ENCODE data around the gene TRIM14.

TRIM14 gene

DNA sequence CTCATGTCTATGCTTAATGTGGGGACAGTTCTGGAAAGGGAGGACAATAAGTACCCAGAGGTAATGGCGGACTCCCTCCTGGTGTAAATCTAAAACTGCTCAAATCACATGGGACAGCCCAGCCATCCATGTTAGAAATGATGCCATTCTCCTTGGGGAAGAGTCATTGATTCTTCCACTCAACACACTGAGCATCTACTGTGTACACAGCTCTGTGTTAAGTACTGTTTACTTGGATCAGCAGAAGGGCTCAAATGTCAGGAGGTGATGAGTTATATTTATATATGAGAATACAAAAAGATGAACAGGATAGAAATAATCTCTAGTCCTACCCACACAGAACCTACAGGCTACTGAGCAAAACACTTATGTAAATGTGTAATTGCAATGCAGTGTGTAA, 94.3 kb downstream of the TRIM14 start:
- no CpG with 5 or more reads among the region's 1 CpG for WGBS

DNA sequence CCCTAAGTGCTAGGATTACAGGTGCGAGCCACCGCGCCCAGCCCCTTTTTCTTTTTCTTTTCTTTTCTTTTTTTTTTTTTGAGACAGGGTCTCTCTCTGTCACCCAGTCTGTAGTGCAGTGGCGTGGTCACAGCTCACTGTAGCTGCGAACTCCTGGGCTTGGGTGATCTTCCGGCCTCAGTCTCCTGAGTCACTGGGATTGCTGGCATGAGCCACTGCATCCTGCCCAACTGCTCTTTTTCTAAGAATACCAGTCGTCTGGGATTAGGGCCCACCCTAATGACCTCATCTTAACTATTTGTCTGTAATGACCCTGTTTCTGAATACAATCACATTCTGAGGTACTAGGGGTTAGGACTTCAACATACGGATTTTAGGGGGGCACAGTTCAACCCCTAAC, 96.6 kb downstream of the TRIM14 start:
- H3K79me1 ChIP-seq (replicated peaks; ENCODE audit: low read length, poor library complexity, severe bottlenecking) = peaks cover 2% of the 10 kb centered on the region
- H3K27me3 ChIP-seq (ENCODE audit: control insufficient read depth in 1 of 2, insufficient read depth in 1 of 2, low read length in 2 of 2) = no peaks in the 10 kb centered on the region
- no peaks in the 10 kb centered on the region for H3K4me1 ChIP-seq (ENCODE audit: control insufficient read depth, insufficient read depth, low read depth, low read length)
- no peak overlapping the region for H2BK15ac ChIP-seq (ENCODE audit: low read depth, poor library complexity, severe bottlenecking)
- H2BK120ac ChIP-seq (ENCODE audit: low read depth, low read length) = no peak overlapping the region
- no peak overlapping the region for H3K14ac ChIP-seq (ENCODE audit: low read length in 2 of 2)
- WGBS = 82% methylated on average over 8 of the region's 8 CpGs
- H3K23ac ChIP-seq (ENCODE audit: low read length in 2 of 2) = no peak overlapping the region
- H3K18ac ChIP-seq (ENCODE audit: low read depth in 1 of 2, low read length in 2 of 2) = no peak overlapping the region
- peaks cover 30 to 31% of the 10 kb centered on the region in 2 experiments for H3K36me3 ChIP-seq (ENCODE audit: control insufficient read depth in 1 of 2, insufficient read depth in 2 of 2, low read depth in 1 of 2, low read length in 2 of 2)
- H3K9me3 ChIP-seq (ENCODE audit: control insufficient read depth, low read length) = no peaks in the 10 kb centered on the region
- no peak overlapping the region for H2BK12ac ChIP-seq (ENCODE audit: low read length in 2 of 2)
- no peak overlapping the region for H2BK5ac ChIP-seq (ENCODE audit: low read depth, low read length, poor library complexity, severe bottlenecking)
- no peak overlapping the region for H4K8ac ChIP-seq (ENCODE audit: low read length)
- H3K9ac ChIP-seq (ENCODE audit: low read length) = no peak overlapping the region
- H3K27ac ChIP-seq (ENCODE audit: low read length, poor library complexity, severe bottlenecking) = no peak overlapping the region
- no peak overlapping the region for H2AK5ac ChIP-seq (ENCODE audit: low read length, severe bottlenecking)
- no peak overlapping the region for H3K4me3 ChIP-seq (ENCODE audit: insufficient read depth in 1 of 2, low read depth in 1 of 2, low read length in 2 of 2)
- H3K4me2 ChIP-seq (ENCODE audit: low read length, poor library complexity, severe bottlenecking) = no peak overlapping the region
- H4K91ac ChIP-seq (ENCODE audit: low read length) = no peak overlapping the region
- H2AFZ ChIP-seq (ENCODE audit: low read depth, low read length) = no peak overlapping the region
- no peak for DNase-seq
- H3K4ac ChIP-seq (ENCODE audit: low read depth in 1 of 2, low read length in 2 of 2) = no peak overlapping the region

More for the DNA sequence above, 94.3 kb downstream of the TRIM14 start:
- H2BK5ac ChIP-seq (ENCODE audit: low read depth, low read length, poor library complexity, severe bottlenecking) = no peak overlapping the region
- no peak overlapping the region for H3K4ac ChIP-seq (ENCODE audit: low read depth in 1 of 2, low read length in 2 of 2)
- no peak overlapping the region for H3K23ac ChIP-seq (ENCODE audit: low read length in 2 of 2)
- H3K14ac ChIP-seq (ENCODE audit: low read length in 2 of 2) = no peak overlapping the region
- no peak overlapping the region for H3K9ac ChIP-seq (ENCODE audit: low read length)
- no peaks in the 10 kb centered on the region for H3K4me1 ChIP-seq (ENCODE audit: control insufficient read depth, insufficient read depth, low read depth, low read length)
- H4K8ac ChIP-seq (ENCODE audit: low read length) = no peak overlapping the region
- H3K4me2 ChIP-seq (ENCODE audit: low read length, poor library complexity, severe bottlenecking) = no peak overlapping the region
- H3K9me3 ChIP-seq (ENCODE audit: control insufficient read depth, low read length) = no peaks in the 10 kb centered on the region
- H2BK120ac ChIP-seq (ENCODE audit: low read depth, low read length) = no peak overlapping the region
- no peak for DNase-seq
- no peak overlapping the region for H2BK12ac ChIP-seq (ENCODE audit: low read length in 2 of 2)
- H3K4me3 ChIP-seq (ENCODE audit: insufficient read depth in 1 of 2, low read depth in 1 of 2, low read length in 2 of 2) = no peak overlapping the region
- H3K18ac ChIP-seq (ENCODE audit: low read depth in 1 of 2, low read length in 2 of 2) = no peak overlapping the region
- H3K27me3 ChIP-seq (ENCODE audit: control insufficient read depth in 1 of 2, insufficient read depth in 1 of 2, low read length in 2 of 2) = no peaks in the 10 kb centered on the region
- H2BK15ac ChIP-seq (ENCODE audit: low read depth, poor library complexity, severe bottlenecking) = no peak overlapping the region
- no peak overlapping the region for H4K91ac ChIP-seq (ENCODE audit: low read length)
- H3K36me3 ChIP-seq (ENCODE audit: control insufficient read depth in 1 of 2, insufficient read depth in 2 of 2, low read depth in 1 of 2, low read length in 2 of 2) = peaks cover 9 to 16% of the 10 kb centered on the region in 2 experiments
- no peak overlapping the region for H2AK5ac ChIP-seq (ENCODE audit: low read length, severe bottlenecking)
- no peak overlapping the region for H2AFZ ChIP-seq (ENCODE audit: low read depth, low read length)
- no peaks in the 10 kb centered on the region for H3K79me1 ChIP-seq (replicated peaks; ENCODE audit: low read length, poor library complexity, severe bottlenecking)
- H3K27ac ChIP-seq (ENCODE audit: low read length, poor library complexity, severe bottlenecking) = no peak overlapping the region

DNA sequence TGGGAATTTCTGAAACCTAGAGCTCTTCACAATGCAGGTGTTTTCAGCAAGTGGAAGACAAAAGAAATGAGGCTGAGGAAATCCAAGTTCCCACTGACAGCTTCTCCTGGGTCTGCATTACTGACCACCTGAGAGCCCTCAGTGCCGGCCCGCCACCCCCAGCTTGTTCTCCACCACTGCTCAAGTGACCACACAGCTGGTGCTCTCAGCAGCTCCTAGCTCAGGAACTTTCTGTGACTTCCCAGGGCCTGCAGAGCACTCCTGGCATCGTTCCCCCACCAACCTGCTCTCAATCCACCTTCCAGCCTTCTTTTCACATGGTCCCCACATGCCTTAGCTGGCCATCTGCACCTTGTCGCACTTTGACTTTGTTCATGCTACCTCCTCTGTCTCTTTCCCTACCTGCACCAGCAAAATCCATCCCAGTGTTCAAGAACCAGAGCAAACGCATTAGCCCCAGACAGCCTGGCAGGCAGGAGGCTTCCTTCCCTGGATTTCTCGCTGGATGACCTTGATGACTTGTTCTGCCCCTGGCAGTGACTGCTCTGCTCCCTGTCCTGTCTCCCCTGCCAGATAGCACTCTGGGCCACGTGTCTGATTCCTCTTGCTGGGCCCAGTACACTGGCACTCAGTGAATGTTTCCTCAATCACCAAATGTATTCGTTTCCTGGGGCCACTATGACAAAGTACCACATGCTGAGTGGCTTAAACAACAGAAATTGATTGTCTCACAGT, 97.5 kb downstream of the TRIM14 start:
- no peak overlapping the region for H2BK5ac ChIP-seq (ENCODE audit: low read depth, low read length, poor library complexity, severe bottlenecking)
- no peaks in the 10 kb centered on the region for H3K9me3 ChIP-seq (ENCODE audit: control insufficient read depth, low read length)
- H3K27me3 ChIP-seq (ENCODE audit: control insufficient read depth in 1 of 2, insufficient read depth in 1 of 2, low read length in 2 of 2) = no peaks in the 10 kb centered on the region
- H2AK5ac ChIP-seq (ENCODE audit: low read length, severe bottlenecking) = no peak overlapping the region
- no peak overlapping the region for H3K23ac ChIP-seq (ENCODE audit: low read length in 2 of 2)
- no peak overlapping the region for H3K4ac ChIP-seq (ENCODE audit: low read depth in 1 of 2, low read length in 2 of 2)
- H3K18ac ChIP-seq (ENCODE audit: low read depth in 1 of 2, low read length in 2 of 2) = no peak overlapping the region
- no peak overlapping the region for H3K4me2 ChIP-seq (ENCODE audit: low read length, poor library complexity, severe bottlenecking)
- H3K9ac ChIP-seq (ENCODE audit: low read length) = no peak overlapping the region
- H3K4me3 ChIP-seq (ENCODE audit: insufficient read depth in 1 of 2, low read depth in 1 of 2, low read length in 2 of 2) = no peak overlapping the region
- no peak overlapping the region for H3K27ac ChIP-seq (ENCODE audit: low read length, poor library complexity, severe bottlenecking)
- H2BK120ac ChIP-seq (ENCODE audit: low read depth, low read length) = no peak overlapping the region
- WGBS = 93% methylated on average over 8 of the region's 8 CpGs
- peaks cover 4% of the 10 kb centered on the region for H3K79me1 ChIP-seq (replicated peaks; ENCODE audit: low read length, poor library complexity, severe bottlenecking)
- no peak overlapping the region for H2AFZ ChIP-seq (ENCODE audit: low read depth, low read length)
- no peak overlapping the region for H2BK15ac ChIP-seq (ENCODE audit: low read depth, poor library complexity, severe bottlenecking)
- H3K4me1 ChIP-seq (ENCODE audit: control insufficient read depth, insufficient read depth, low read depth, low read length) = no peaks in the 10 kb centered on the region
- no peak overlapping the region for H4K91ac ChIP-seq (ENCODE audit: low read length)
- DNase-seq = no peak
- no peak overlapping the region for H2BK12ac ChIP-seq (ENCODE audit: low read length in 2 of 2)
- H4K8ac ChIP-seq (ENCODE audit: low read length) = no peak overlapping the region
- peaks cover 32 to 40% of the 10 kb centered on the region in 2 experiments for H3K36me3 ChIP-seq (ENCODE audit: control insufficient read depth in 1 of 2, insufficient read depth in 2 of 2, low read depth in 1 of 2, low read length in 2 of 2)
- no peak overlapping the region for H3K14ac ChIP-seq (ENCODE audit: low read length in 2 of 2)

DNA sequence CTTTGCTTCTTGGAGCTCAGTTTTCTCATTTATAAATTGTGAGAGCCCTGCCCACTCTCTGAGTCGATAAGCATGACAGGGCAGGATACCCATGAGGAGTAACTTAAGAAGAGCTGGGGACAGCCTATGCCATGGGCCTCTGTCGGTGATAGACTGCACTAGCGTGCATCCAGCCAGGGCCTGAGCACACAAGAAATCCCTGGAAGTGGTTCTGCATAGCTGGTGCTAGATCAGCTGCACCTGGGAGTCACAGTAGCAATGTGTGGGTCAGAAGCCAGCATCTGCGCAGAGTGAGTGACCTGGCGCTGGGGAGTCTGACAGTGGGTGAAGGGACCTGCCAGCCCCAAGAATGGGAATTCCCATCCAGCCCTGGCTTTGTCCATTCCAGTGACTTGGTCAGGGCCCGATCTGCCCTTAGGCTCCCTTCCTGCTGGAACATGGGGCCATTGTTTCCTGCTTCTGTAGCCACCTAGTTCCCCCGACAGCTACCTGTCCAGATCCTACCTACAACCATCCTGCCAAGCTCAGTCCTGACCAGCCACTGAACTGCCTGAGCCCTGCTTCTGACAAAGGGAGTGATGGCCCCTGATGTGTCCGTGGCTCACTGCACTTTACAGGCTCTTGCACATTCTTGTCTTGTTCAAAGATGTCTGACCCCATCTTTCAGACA, 98.4 kb downstream of the TRIM14 start:
- Histone ChIP-seq H2BK5ac (ENCODE audit: low read depth, low read length, poor library complexity, severe bottlenecking) (no peak overlapping the region), H2BK15ac (ENCODE audit: low read depth, poor library complexity, severe bottlenecking) (no peak overlapping the region), H3K4me2 (ENCODE audit: low read length, poor library complexity, severe bottlenecking) (no peak overlapping the region), H3K9me3 (ENCODE audit: control insufficient read depth, low read length) (no peaks in the 10 kb centered on the region), H3K23ac (ENCODE audit: low read length in 2 of 2) (no peak overlapping the region), H2AFZ (ENCODE audit: low read depth, low read length) (no peak overlapping the region), H3K4me3 (ENCODE audit: insufficient read depth in 1 of 2, low read depth in 1 of 2, low read length in 2 of 2) (no peak overlapping the region), H3K4me1 (ENCODE audit: control insufficient read depth, insufficient read depth, low read depth, low read length) (no peaks in the 10 kb centered on the region), H3K14ac (ENCODE audit: low read length in 2 of 2) (no peak overlapping the region), H2AK5ac (ENCODE audit: low read length, severe bottlenecking) (no peak overlapping the region), H3K36me3 (ENCODE audit: control insufficient read depth in 1 of 2, insufficient read depth in 2 of 2, low read depth in 1 of 2, low read length in 2 of 2) (peaks cover 36 to 49% of the 10 kb centered on the region in 2 experiments), H3K4ac (ENCODE audit: low read depth in 1 of 2, low read length in 2 of 2) (no peak overlapping the region), H4K91ac (ENCODE audit: low read length) (no peak overlapping the region), H3K9ac (ENCODE audit: low read length) (no peak overlapping the region), H3K27ac (ENCODE audit: low read length, poor library complexity, severe bottlenecking) (no peak overlapping the region), H3K79me1 (replicated peaks; ENCODE audit: low read length, poor library complexity, severe bottlenecking) (peaks cover 7% of the 10 kb centered on the region), H4K8ac (ENCODE audit: low read length) (no peak overlapping the region), H2BK120ac (ENCODE audit: low read depth, low read length) (no peak overlapping the region), H3K18ac (ENCODE audit: low read depth in 1 of 2, low read length in 2 of 2) (no peak overlapping the region), H2BK12ac (ENCODE audit: low read length in 2 of 2) (no peak overlapping the region), H3K27me3 (ENCODE audit: control insufficient read depth in 1 of 2, insufficient read depth in 1 of 2, low read length in 2 of 2) (no peaks in the 10 kb centered on the region)
- 96% methylated on average over 8 of the region's 8 CpGs for WGBS
- DNase-seq = no peak
